Measurements from ENCODE around the gene FAM83G. TPM values are rescaled to one million over a fixed set of nuclear protein-coding genes. Genes with fewer than 3 reads are reported as not detected.
A peak's percentile ranks its signal among the peaks of the same experiment; 100 is the strongest.

Gene FAM83G
- total RNA-seq, 2 donors from 2014 or later = 24.4 to 24.8 TPM

GRCh38 chr17:18921912-18922451 is 82.6 kb downstream of the FAM83G start:
- no peak overlapping the region for H3K4me3 ChIP-seq
- H3K36me3 ChIP-seq = no peaks in the 10 kb centered on the region
- DNase-seq = peak; percentile 52
- TF ChIP-seq CTCF (IDR thresholded peaks at IDR 0.05) = no peak
- H3K27ac ChIP-seq = peak overlapping the region; percentile 46
- no peak overlapping the region for H3K9ac ChIP-seq (ENCODE audit: low read depth in 2 of 2, low read length in 2 of 2)
- H3K9me3 ChIP-seq = no peaks in the 10 kb centered on the region
- H3K4me1 ChIP-seq = peaks cover 5% of the 10 kb centered on the region
- no peaks in the 10 kb centered on the region for H3K27me3 ChIP-seq
- intact Hi-C loops (cut with DNase I) = no loop called here

- no peaks in the 10 kb centered on the region for H3K36me3 ChIP-seq
- DNase-seq = no peak
- no peak overlapping the region for H3K4me3 ChIP-seq
- peaks cover 5% of the 10 kb centered on the region for H3K4me1 ChIP-seq
- H3K9me3 ChIP-seq = no peaks in the 10 kb centered on the region
- no peaks in the 10 kb centered on the region for H3K27me3 ChIP-seq
- peak overlapping the region; percentile 46 for H3K27ac ChIP-seq
- peak overlapping the region in 1 of 2 donors; percentile 21 for H3K9ac ChIP-seq (ENCODE audit: low read depth in 2 of 2, low read length in 2 of 2)
- no peak for TF ChIP-seq CTCF (IDR thresholded peaks at IDR 0.05)
- intact Hi-C loops (cut with DNase I) = no loop called here
Observed at GRCh38 chr17:18921485-18921884, 83.1 kb downstream of the FAM83G start.

- no peaks in the 10 kb centered on the region for H3K27me3 ChIP-seq
- peak overlapping the region in 1 of 2 donors; percentile 21 for H3K9ac ChIP-seq (ENCODE audit: low read depth in 2 of 2, low read length in 2 of 2)
- intact Hi-C loops (cut with DNase I) = no loop called here
- DNase-seq = peak; percentile 33
- peak overlapping the region; percentile 46 for H3K27ac ChIP-seq
- H3K4me3 ChIP-seq = no peak overlapping the region
- no peaks in the 10 kb centered on the region for H3K36me3 ChIP-seq
- H3K4me1 ChIP-seq = peaks cover 5% of the 10 kb centered on the region
- no peaks in the 10 kb centered on the region for H3K9me3 ChIP-seq
- TF ChIP-seq CTCF (IDR thresholded peaks at IDR 0.05) = no peak
Observed at GRCh38 chr17:18920911-18921441, 83.6 kb downstream of the FAM83G start.

- DNase-seq = peak; percentile 75
- peak overlapping the region; percentile 49 for H3K27ac ChIP-seq
- no peaks in the 10 kb centered on the region for H3K9me3 ChIP-seq
- peaks cover 5% of the 10 kb centered on the region for H3K4me1 ChIP-seq
- no peaks in the 10 kb centered on the region for H3K27me3 ChIP-seq
- intact Hi-C loops (cut with DNase I) = no loop called here
- no peaks in the 10 kb centered on the region for H3K36me3 ChIP-seq
- H3K9ac ChIP-seq (ENCODE audit: low read depth in 2 of 2, low read length in 2 of 2) = peak overlapping the region in 1 of 2 donors; percentile 2
- no peak overlapping the region for H3K4me3 ChIP-seq
- TF ChIP-seq CTCF (IDR thresholded peaks at IDR 0.05) = no peak
Observed at GRCh38 chr17:18919963-18920362, 84.6 kb downstream of the FAM83G start.

Other genes with a start within 250 kb of the FAM83G start
- gene TVP23B, start 223.6 kb downstream of the FAM83G start, total RNA-seq = 10 to 100 TPM; 36.8 to 53.1 TPM
- 10 to 100 TPM; 34.8 to 35.9 TPM for gene PRPSAP2, start 146.6 kb downstream of the FAM83G start, total RNA-seq
- gene SLC5A10, start 52.6 kb downstream of the FAM83G start, total RNA-seq = under 1 TPM in 1 of 2 donors, not detected in 1; 0.16 TPM
- gene GRAP, start 42.2 kb upstream of the FAM83G start, total RNA-seq = 1 to 10 TPM in 1 of 2 donors, under 1 TPM in 1; 0.93 to 1.1 TPM
- 1 to 10 TPM in 1 of 2 donors, under 1 TPM in 1; 0.35 to 1.1 TPM for gene GRAPL, start 122.8 kb upstream of the FAM83G start, total RNA-seq
- gene EPN2, start 232.6 kb upstream of the FAM83G start, total RNA-seq = 10 to 100 TPM; 34.7 to 36.3 TPM